ENCODE measurements around the gene RPS23. TPM values are rescaled to one million over a fixed set of nuclear protein-coding genes. Genes with fewer than 3 reads are reported as not detected.
"Not testable (repeated sequence)": the region's sequence is repeated elsewhere in the genome, so short reads cannot be mapped to it uniquely, and the experiment has no call there.

The RPS23 gene
- total and polyA plus RNA-seq, 2 of the 8 experiments (the other 6 are each of a cell fraction or from before 2014, with no cell fraction given), result 2,559 to 4,867 TPM

GRCh38 chr5:82274343-82275211 lies 3.6 kb downstream of the RPS23 start (continued):
- TF ChIP-seq MAX (IDR thresholded peaks at IDR 0.05), result peak; percentile 63

- H3K4me3 ChIP-seq (ENCODE audit: extremely low read depth in 1 of 4, insufficient read depth in 2 of 4, low read depth in 3 of 4, low read length in 4 of 4); H2BK15ac ChIP-seq (ENCODE audit: low read length); H4K8ac ChIP-seq (ENCODE audit: extremely low read depth, insufficient read depth, low read length); H2BK12ac ChIP-seq (ENCODE audit: low read depth, low read length); H3K27me3 ChIP-seq (replicated peaks in 1 of 4; ENCODE audit: control insufficient read depth in 3 of 4, extremely low read depth in 1 of 4, insufficient read depth in 3 of 4, low read length in 3 of 4); H4K20me1 ChIP-seq (replicated peaks in 1 of 2; ENCODE audit: control insufficient read depth in 1 of 2, insufficient read depth in 2 of 2, low read length in 2 of 2); DNase-seq (ENCODE audit: low read depth in 1 of 2, low spot score in 2 of 2); H2AFZ ChIP-seq (ENCODE audit: low read length); H3K56ac ChIP-seq (replicated peaks; ENCODE audit: insufficient read length, low read depth, low read length); H2AK5ac ChIP-seq (ENCODE audit: low read depth, low read length); H3K9ac ChIP-seq (replicated peaks in 1 of 4; ENCODE audit: extremely low read depth in 1 of 4, low read depth in 3 of 4, low read length in 3 of 4); H3K4ac ChIP-seq (replicated peaks; ENCODE audit: insufficient read length, low read depth, low read length); H3K79me1 ChIP-seq (ENCODE audit: low read depth, low read length); H3K4me2 ChIP-seq (ENCODE audit: insufficient read depth in 1 of 2, low read depth in 2 of 2, low read length in 2 of 2); H3K14ac ChIP-seq (ENCODE audit: insufficient read length); H4K91ac ChIP-seq (replicated peaks; ENCODE audit: insufficient read length, low read length); H3K9me3 ChIP-seq (ENCODE audit: insufficient read depth in 2 of 2, low read depth in 1 of 2, low read length in 1 of 2); FAIRE-seq; H3K27ac ChIP-seq (ENCODE audit: low read depth, low read length); H2BK5ac ChIP-seq (ENCODE audit: low read depth, low read length); H4K5ac ChIP-seq (ENCODE audit: insufficient read length, low read depth, low read length); H3K23ac ChIP-seq (ENCODE audit: insufficient read length); H3K18ac ChIP-seq (ENCODE audit: extremely low read depth, low read length); H3K23me2 ChIP-seq (ENCODE audit: low read depth, low read length); H2BK20ac ChIP-seq (ENCODE audit: low read length); H2BK120ac ChIP-seq (replicated peaks; ENCODE audit: low read depth, low read length): not testable (repeated sequence)
- H3K4me1 ChIP-seq (replicated peaks in 1 of 4; ENCODE audit: control insufficient read depth in 3 of 4, insufficient read depth in 4 of 4, low read length in 3 of 4), result peaks cover 3 to 13% (median 7%) of the 10 kb centered on the region in 4 experiments; a peak in 6 of 7 replicates
- peaks cover 15 to 36% (median 22%) of the 10 kb centered on the region in 4 experiments for H3K36me3 ChIP-seq (ENCODE audit: control insufficient read depth in 2 of 4, insufficient read depth in 4 of 4, low read length in 3 of 4)
- H3K79me2 ChIP-seq (ENCODE audit: control insufficient read depth in 1 of 2, insufficient read depth in 2 of 2, low read length in 2 of 2), result peaks cover 5 to 19% of the 10 kb centered on the region in 2 experiments; a peak in 3 of 4 replicates
- ChIA-PET POLR2A (ENCODE audit: partially characterized antibody) (interaction anchor here (0.6 to 3.0 kb wide), 14 partner anchors 9 to 850 kb away, joined by 3 to 55 read pairs (median 4); partner anchors contain the start of gene ATG10), CTCF (ENCODE audit: partially characterized antibody) (interaction anchor here (1.4 to 2.8 kb wide), 4 partner anchors 14 to 47 kb away, joined by 4 to 14 read pairs (median 5); no protein-coding TSS in a partner anchor)
- 92% methylated on average over 4 of the region's 4 CpGs; no CpG with 5 or more reads in 1 of the 2 experiments for WGBS, 2 experiments (ENCODE audit: extremely low coverage in 1 of 2, insufficient coverage in 1 of 2, insufficient read length in 1 of 2, insufficient replicate concordance in 2 of 2, low coverage in 1 of 2, low lambda C conversion rate in 2 of 2, missing lambda C conversion rate in 1 of 2)
These were observed 4.7 kb downstream of the RPS23 start for GRCh38 chr5:82273426-82273825.
